ENCODE data around the gene NEU1.
"Not testable (repeated sequence)": the region's sequence is repeated elsewhere in the genome, so short reads cannot be mapped to it uniquely, and the experiment has no call there.

The NEU1 gene

DNA sequence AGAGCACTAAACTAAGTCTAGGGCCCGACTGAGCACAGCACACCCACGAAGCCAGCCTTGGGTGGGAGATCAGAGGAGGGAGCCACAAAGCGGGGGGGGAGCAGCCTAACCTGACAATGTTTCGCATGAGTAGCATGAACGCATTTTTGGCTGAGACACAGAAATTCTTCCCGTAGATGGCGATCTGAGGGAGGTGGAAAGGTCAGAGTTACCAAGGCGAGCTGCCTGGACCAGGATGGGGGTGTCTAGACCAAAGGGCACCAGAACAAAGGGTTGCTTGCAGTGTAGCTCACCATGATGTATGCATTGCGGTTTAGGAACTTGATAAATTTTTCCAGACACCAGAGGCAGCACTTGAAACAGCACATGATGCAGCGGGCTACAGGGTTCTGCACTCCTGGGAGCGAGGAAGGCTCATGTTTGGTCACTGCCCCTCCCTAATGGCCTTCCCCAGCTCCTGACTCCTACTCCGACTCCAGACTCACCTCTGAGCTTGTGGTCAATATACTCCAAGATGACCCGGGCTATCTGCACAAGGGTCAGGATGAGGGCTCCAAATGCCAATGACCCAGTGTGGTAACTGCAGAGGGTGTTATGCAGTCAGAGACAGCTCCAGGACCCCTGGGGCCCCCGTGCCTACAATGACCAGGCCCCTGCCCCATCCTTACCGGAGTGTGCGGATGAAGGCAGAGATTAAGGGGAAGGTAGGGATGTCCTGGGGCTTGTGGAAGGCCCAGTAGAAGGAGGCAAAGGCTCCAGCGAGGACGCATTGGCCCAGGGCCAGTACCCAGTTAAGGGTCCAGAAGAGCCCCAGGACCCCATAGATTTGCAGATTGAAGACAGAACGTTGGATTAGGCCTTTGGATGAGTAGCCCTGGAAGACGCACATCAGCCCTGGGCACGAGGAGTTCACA, 2.8 kb upstream of the NEU1 start:
- DNase-seq (ENCODE audit: extremely low read depth, insufficient read length) = no peak
- no peak for TF ChIP-seq CTCF (IDR thresholded peaks at IDR 0.05; ENCODE audit: insufficient read depth, low read length, poor library complexity, severe bottlenecking)

DNA sequence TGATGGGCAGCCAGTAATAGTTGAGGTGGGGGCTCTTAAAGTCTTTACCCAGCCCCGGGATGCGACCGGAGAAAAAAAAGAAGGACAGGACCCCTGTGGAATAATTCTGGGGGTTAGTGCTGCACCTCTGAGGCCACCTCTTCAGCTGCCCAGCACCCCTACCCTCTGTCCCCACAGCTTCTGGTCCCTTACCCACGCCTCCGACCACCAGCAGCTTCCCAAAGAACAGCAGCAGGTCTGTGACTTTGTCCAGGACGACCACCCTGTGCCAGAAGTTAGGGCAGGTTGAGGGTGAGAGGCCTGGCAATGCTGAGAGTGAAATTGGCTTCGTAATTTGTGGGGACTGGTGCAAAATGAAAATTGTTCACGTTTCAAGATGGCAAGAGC, 2.2 kb upstream of the NEU1 start:
- Histone ChIP-seq H3K27me3 (replicated peaks; ENCODE audit: control insufficient read depth, insufficient read depth, low read length) (no peaks in the 10 kb centered on the region; the same call in 1 of the 2 replicates), H3K36me3 (ENCODE audit: control insufficient read depth, insufficient read depth, low read length) (peaks cover 2% of the 10 kb centered on the region), H3K4me3 (replicated peaks; ENCODE audit: low read depth, low read length) (no peak overlapping the region)
- TF ChIP-seq CTCF (IDR thresholded peaks at IDR 0.05; ENCODE audit: insufficient read depth, low read length, poor library complexity, severe bottlenecking) = no peak
- no peak for DNase-seq (ENCODE audit: extremely low read depth, insufficient read length)

More for the DNA sequence above, 2.8 kb upstream of the NEU1 start:
- no peak overlapping the region for H3K4me3 ChIP-seq (replicated peaks; ENCODE audit: low read depth, low read length)
- no peaks in the 10 kb centered on the region; the same call in none of the 2 replicates for H3K27me3 ChIP-seq (replicated peaks; ENCODE audit: control insufficient read depth, insufficient read depth, low read length)
- H3K36me3 ChIP-seq (ENCODE audit: control insufficient read depth, insufficient read depth, low read length) = no peaks in the 10 kb centered on the region; the same call in 1 of the 2 replicates

DNA sequence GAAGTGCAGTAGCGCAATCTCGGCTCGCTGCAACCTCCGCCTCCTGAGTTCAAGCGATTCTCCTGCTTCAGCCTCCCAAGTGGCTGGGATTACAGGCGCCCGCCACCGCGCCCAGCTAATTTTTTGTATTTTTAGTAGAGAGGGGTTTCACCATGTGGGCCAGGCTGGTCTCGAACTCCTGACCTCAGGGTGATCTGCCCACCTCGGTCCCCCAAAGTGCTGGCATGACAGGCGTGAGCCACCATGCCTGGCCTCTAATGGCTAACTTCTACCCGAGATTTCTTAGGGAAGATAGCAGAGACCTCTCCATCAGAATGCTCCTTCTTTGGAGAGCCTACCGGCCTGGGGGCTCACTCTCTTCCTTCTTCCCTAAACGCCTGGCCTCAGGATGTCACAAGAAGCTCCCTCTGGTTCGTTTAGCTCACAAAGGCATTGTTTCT, 1.5 kb upstream of the NEU1 start:
- not testable (repeated sequence) for H3K27me3 ChIP-seq (replicated peaks; ENCODE audit: control insufficient read depth, insufficient read depth, low read length); H3K36me3 ChIP-seq (ENCODE audit: control insufficient read depth, insufficient read depth, low read length); DNase-seq (ENCODE audit: extremely low read depth, insufficient read length)
- H3K4me3 ChIP-seq (replicated peaks; ENCODE audit: low read depth, low read length) = peak overlapping the region; percentile 77

DNA sequence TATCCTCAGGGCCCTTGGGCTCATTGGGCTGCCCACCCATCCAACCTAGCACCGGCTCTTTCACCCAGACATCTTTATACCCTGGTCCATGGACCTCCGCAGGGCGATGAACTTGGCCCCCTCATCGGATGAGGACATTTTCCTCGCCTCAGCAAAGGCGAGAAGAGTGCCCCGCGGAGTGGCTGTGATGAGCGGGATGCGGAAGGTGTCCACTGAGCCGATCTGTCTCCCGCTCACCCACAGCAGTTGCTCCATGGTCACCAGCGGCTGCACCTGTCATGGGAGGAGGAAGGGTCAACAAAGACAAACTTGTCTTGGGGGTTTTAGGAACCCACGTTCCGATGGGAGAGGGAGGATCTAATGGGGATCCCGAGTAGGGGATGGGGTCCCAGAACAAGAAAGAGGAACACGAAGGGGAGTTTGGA, 690 bp downstream of the NEU1 start:
- no peak for DNase-seq (ENCODE audit: extremely low read depth, insufficient read length)
- no peak for TF ChIP-seq CTCF (IDR thresholded peaks at IDR 0.05; ENCODE audit: insufficient read depth, low read length, poor library complexity, severe bottlenecking)
- Histone ChIP-seq H3K27me3 (replicated peaks; ENCODE audit: control insufficient read depth, insufficient read depth, low read length) (no peaks in the 10 kb centered on the region; the same call in 1 of the 2 replicates), H3K36me3 (ENCODE audit: control insufficient read depth, insufficient read depth, low read length) (peaks cover 9% of the 10 kb centered on the region), H3K4me3 (replicated peaks; ENCODE audit: low read depth, low read length) (peak overlapping the region; percentile 76)

- H3K4me3 ChIP-seq (replicated peaks; ENCODE audit: low read depth, low read length) = no peak overlapping the region
- TF ChIP-seq CTCF (IDR thresholded peaks at IDR 0.05; ENCODE audit: insufficient read depth, low read length, poor library complexity, severe bottlenecking) = no peak
- no peak for DNase-seq (ENCODE audit: extremely low read depth, insufficient read length)
- H3K27me3 ChIP-seq (replicated peaks; ENCODE audit: control insufficient read depth, insufficient read depth, low read length) = no peaks in the 10 kb centered on the region; the same call in 1 of the 2 replicates
- H3K36me3 ChIP-seq (ENCODE audit: control insufficient read depth, insufficient read depth, low read length) = peaks cover 9% of the 10 kb centered on the region
Measured at GRCh38 chr6:31861150-31861549, 1.5 kb downstream of the NEU1 start.

DNA sequence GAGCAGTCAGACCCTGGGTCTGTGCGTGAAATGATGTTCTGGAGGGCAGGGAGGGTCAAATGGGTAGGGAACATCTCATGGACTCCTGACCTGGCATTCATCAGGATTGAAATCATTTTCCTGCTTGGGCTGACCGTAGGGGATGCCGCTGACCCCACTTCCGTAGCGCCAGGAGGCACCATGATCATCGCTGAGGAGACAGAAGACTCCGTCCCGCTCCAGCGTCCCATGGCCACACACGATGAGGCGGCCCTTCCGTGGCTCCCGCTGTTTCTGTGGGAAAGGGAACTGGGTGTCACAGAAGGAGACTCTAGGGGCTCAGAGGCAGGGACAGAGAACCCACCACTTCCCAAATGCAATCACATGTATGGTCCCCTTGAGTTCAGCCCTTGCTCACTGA, 2.3 kb downstream of the NEU1 start:
- Histone ChIP-seq H3K27me3 (replicated peaks; ENCODE audit: control insufficient read depth, insufficient read depth, low read length) (no peaks in the 10 kb centered on the region; the same call in 1 of the 2 replicates), H3K36me3 (ENCODE audit: control insufficient read depth, insufficient read depth, low read length) (peaks cover 9% of the 10 kb centered on the region), H3K4me3 (replicated peaks; ENCODE audit: low read depth, low read length) (no peak overlapping the region)
- TF ChIP-seq CTCF (IDR thresholded peaks at IDR 0.05; ENCODE audit: insufficient read depth, low read length, poor library complexity, severe bottlenecking) = no peak
- no peak for DNase-seq (ENCODE audit: extremely low read depth, insufficient read length)

Measured in GM06990 (cell line).